Measurements from ENCODE around the gene OSBPL9.
A peak's percentile ranks its signal among the peaks of the same experiment; 100 is the strongest.
"Not testable (repeated sequence)": the region's sequence is repeated elsewhere in the genome, so short reads cannot be mapped to it uniquely, and the experiment has no call there.

The OSBPL9 gene

GRCh38 chr1:51666478-51666877 is 49.6 kb downstream of the OSBPL9 start:
- DNase-seq (ENCODE audit: low read depth): no peak

GRCh38 chr1:51667561-51667960 is 50.7 kb downstream of the OSBPL9 start:
- no peak for DNase-seq (ENCODE audit: low read depth)

GRCh38 chr1:51669272-51669671 is 52.4 kb downstream of the OSBPL9 start:
- no peak for DNase-seq (ENCODE audit: low read depth)

GRCh38 chr1:51669816-51670215 is 52.9 kb downstream of the OSBPL9 start:
- DNase-seq (ENCODE audit: low read depth): no peak

- DNase-seq (ENCODE audit: low read depth): peak; percentile 22
These were observed 54.8 kb downstream of the OSBPL9 start for GRCh38 chr1:51671527-51672325.

GRCh38 chr1:51673279-51673678 is 56.4 kb downstream of the OSBPL9 start:
- no peak for DNase-seq (ENCODE audit: low read depth)

- DNase-seq (ENCODE audit: low read depth): no peak
These were observed 58.4 kb downstream of the OSBPL9 start for GRCh38 chr1:51675177-51675780.

GRCh38 chr1:51679435-51679834 is 62.5 kb downstream of the OSBPL9 start:
- DNase-seq (ENCODE audit: low read depth): no peak

- no peak for DNase-seq (ENCODE audit: low read depth)
These were observed 67.9 kb downstream of the OSBPL9 start for GRCh38 chr1:51684776-51685175.

- DNase-seq (ENCODE audit: low read depth): no peak
These were observed 69.6 kb downstream of the OSBPL9 start for GRCh38 chr1:51686450-51686849.

GRCh38 chr1:51689075-51689440 is 72.2 kb downstream of the OSBPL9 start:
- DNase-seq (ENCODE audit: low read depth): no peak

GRCh38 chr1:51689643-51690042 is 72.8 kb downstream of the OSBPL9 start:
- no peak for DNase-seq (ENCODE audit: low read depth)

GRCh38 chr1:51690285-51690961 is 73.5 kb downstream of the OSBPL9 start:
- DNase-seq (ENCODE audit: low read depth): peak; percentile 26

- no peak for DNase-seq (ENCODE audit: low read depth)
These were observed 75.0 kb downstream of the OSBPL9 start for GRCh38 chr1:51691920-51692319.

- DNase-seq (ENCODE audit: low read depth): no peak
These were observed 76.7 kb downstream of the OSBPL9 start for GRCh38 chr1:51693419-51694155.

GRCh38 chr1:51697166-51697565 is 80.3 kb downstream of the OSBPL9 start:
- DNase-seq (ENCODE audit: low read depth): no peak

- no peak for DNase-seq (ENCODE audit: low read depth)
These were observed 82.5 kb downstream of the OSBPL9 start for GRCh38 chr1:51699391-51699790.

GRCh38 chr1:51701782-51702181 is 84.9 kb downstream of the OSBPL9 start:
- not testable (repeated sequence) for DNase-seq (ENCODE audit: low read depth)

GRCh38 chr1:51702220-51702619 is 85.3 kb downstream of the OSBPL9 start:
- DNase-seq (ENCODE audit: low read depth): not testable (repeated sequence)

GRCh38 chr1:51705035-51705434 is 88.1 kb downstream of the OSBPL9 start:
- DNase-seq (ENCODE audit: low read depth): no peak

- no peak for DNase-seq (ENCODE audit: low read depth)
These were observed 92.2 kb downstream of the OSBPL9 start for GRCh38 chr1:51708911-51709760.

- no peak for DNase-seq (ENCODE audit: low read depth)
These were observed 93.1 kb downstream of the OSBPL9 start for GRCh38 chr1:51709951-51710350.

All from fibroblast of the conjunctiva (primary cell).